GM12891 (cell line): ENCODE measurements around the gene MPZL1.

Experiments used
- PAX5 ChIP-seq: IDR thresholded peaks from 2 replicates; pipeline ENCODE4 v1.6.1; 2011; ENCODE audit warnings: low read length, moderate library complexity, mild to moderate bottlenecking; ENCODE audit not compliant: insufficient read depth, severe bottlenecking
- POLR2A ChIP-seq: IDR thresholded peaks from 2 replicates; pipeline ENCODE4 v1.6.1; 2011; ENCODE audit warnings: low read depth, low read length, control low read depth
- POU2F2 ChIP-seq: IDR thresholded peaks from 2 replicates; pipeline ENCODE4 v1.6.1; 2011; ENCODE audit warnings: low read depth, mild to moderate bottlenecking, control low read depth, low read length, moderate library complexity

GRCh38 chr1:167773516-167773915 is 51.7 kb downstream of the MPZL1 start:
- TF ChIP-seq POU2F2, result no peak
- no peak for TF ChIP-seq PAX5
- TF ChIP-seq POLR2A, result no peak
